Neuron (in vitro differentiated cells): Measurements from ENCODE around the gene SDR39U1.

ENCODE experiments used
- H2AFZ ChIP-seq: one replicate; pipeline ENCODE4 v1.6.1; 2013; ENCODE audit warnings: low read depth, mild to moderate bottlenecking, inconsistent platforms, low read length, moderate library complexity
- H3K27me3 ChIP-seq: one replicate; pipeline ENCODE4 v1.6.1; 2013; ENCODE audit warnings: low read length; ENCODE audit not compliant: insufficient read depth
- H3K36me3 ChIP-seq: one replicate; pipeline ENCODE4 v1.6.1; 2013; ENCODE audit warnings: low read length; ENCODE audit not compliant: insufficient read depth
- H3K4me1 ChIP-seq: one replicate; pipeline ENCODE4 v1.6.1; 2013; ENCODE audit warnings: low read length; ENCODE audit not compliant: insufficient read depth
- H3K4me3 ChIP-seq: 2 replicates; pipeline ENCODE4 v1.5.1; 2013; ENCODE audit warnings: mild to moderate bottlenecking, low read length, moderate library complexity
- H3K9me3 ChIP-seq: one replicate; pipeline ENCODE4 v1.6.1; 2013; ENCODE audit warnings: low read length

Gene SDR39U1

DNA sequence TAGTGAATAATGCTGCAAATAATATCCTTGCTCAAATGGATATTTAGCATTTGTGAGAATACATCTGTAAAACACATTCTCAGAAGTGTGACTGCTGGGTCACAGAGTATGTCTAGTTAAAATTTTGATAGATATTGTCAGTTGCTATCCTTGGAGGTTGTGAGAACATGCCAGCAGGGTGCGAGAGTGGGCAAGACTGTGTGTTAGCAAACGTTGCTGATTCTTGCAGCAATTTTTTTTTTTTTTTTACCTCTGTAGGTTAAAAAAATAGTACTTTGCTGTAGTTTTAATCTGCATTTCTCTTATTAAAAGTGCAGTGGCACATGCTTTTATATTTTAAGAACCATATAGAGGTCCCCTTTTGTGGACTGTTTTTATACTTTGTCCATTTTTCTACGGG is 48.3 kb downstream of the SDR39U1 start:
- Histone ChIP-seq H2AFZ (no peak overlapping the region), H3K4me3 (no peak overlapping the region), H3K4me1 (peaks cover 5% of the 10 kb centered on the region), H3K36me3 (no peaks in the 10 kb centered on the region), H3K27me3 (peaks cover 32% of the 10 kb centered on the region), H3K9me3 (no peaks in the 10 kb centered on the region)

DNA sequence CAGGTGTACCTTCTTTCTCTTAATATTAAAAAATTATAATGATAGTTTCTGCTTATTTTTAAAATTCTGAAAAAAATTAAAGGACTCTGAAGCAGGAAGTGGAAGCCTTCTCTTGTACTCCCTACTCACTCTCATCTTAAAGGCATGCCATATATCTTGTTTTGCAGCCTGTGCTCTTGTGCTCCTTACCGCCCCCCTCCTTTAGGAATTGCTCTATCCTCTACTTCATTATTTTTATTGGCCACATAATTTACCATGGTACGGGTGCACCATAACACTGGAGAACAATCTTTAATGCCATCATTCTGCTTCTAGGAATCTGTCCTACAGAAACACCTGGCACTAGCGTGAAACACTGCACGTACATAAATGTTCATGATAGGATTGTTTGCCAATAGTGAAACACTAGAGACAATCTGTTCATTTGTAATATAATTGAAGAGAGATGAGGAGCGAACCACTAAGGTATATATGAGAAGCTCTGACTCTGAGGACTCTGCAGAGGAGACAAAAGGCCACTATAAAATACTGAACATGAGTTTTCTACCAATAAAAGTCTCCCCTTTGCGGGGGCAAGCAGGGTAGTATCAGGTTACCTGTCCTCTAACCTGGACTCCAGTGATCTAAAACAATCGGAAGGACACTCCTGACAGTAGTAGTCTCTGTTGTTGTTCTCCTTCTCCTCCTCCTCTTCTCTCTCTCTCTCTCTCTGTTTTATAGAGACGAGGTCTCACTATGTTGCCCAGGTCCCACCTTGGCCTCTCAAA is 50.1 kb downstream of the SDR39U1 start:
- H2AFZ ChIP-seq = no peak overlapping the region
- H3K27me3 ChIP-seq = peaks cover 28% of the 10 kb centered on the region
- no peaks in the 10 kb centered on the region for H3K36me3 ChIP-seq
- peaks cover 2% of the 10 kb centered on the region for H3K4me1 ChIP-seq
- no peaks in the 10 kb centered on the region for H3K9me3 ChIP-seq
- H3K4me3 ChIP-seq = no peak overlapping the region

DNA sequence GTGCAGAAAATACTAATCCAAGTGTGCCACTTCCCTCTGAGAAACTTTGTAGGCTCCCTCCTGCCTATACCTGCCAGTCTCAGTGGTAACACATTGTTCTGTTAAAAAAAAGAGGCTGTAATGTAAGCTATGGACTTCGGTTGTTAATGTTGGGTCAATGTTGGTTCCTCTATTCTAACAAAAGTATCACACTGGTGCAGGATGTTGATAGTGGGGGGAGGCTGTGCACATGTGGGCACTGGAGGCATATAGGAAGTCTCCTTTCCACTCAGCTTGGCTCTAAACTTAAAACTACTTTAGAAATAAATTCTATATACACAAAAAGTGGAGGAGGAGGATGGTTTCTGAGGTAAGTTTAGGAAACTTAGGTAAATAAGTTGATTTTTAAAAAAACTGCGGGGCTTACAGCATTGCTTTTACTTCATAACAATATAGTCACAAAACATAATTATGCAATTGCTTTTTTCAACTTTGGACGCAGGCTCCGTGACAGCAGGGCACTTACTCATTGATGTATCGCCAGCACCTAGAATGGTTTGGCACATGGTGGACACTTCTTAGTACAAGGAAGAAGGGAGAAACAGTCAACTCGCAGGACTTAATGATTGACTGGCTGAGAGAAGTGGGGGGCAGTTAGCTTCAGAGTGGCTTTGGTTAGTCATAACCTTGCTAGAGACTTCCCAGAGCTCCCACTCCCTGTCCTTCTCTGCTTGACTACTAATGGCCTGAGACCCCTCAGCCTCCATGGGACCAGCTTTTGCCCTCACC is 51.7 kb downstream of the SDR39U1 start:
- H2AFZ ChIP-seq = no peak overlapping the region
- no peaks in the 10 kb centered on the region for H3K36me3 ChIP-seq
- H3K9me3 ChIP-seq = no peaks in the 10 kb centered on the region
- peaks cover 12% of the 10 kb centered on the region for H3K27me3 ChIP-seq
- H3K4me3 ChIP-seq = no peak overlapping the region
- H3K4me1 ChIP-seq = peaks cover 2% of the 10 kb centered on the region
